Aorta (tissue), 5 donors: Measurements from ENCODE around the gene CHD5. TPM values are rescaled to one million over a fixed set of nuclear protein-coding genes. Genes with fewer than 3 reads are reported as not detected.
A peak's percentile ranks its signal among the peaks of the same experiment; 100 is the strongest.
"Not testable (repeated sequence)": the region's sequence is repeated elsewhere in the genome, so short reads cannot be mapped to it uniquely, and the experiment has no call there.

ENCODE experiments used
- ATAC-seq: fragments of 200-7000 bp; cut with Tn5 transposase; one replicate; pipeline ENCODE4 v1.9.1; 2022; ENCODE audit warnings: moderate library complexity; ENCODE audit not compliant: low FRiP score
- DNase-seq, 2 donors: peaks; one replicate each; pipeline ENCODE4 v3.0.0-alpha.2; 2020
- H3K27ac ChIP-seq, 2 donors: one replicate each; pipeline ENCODE4 v1.5.1; 2013; ENCODE audit warnings: low read length in 2 of 2, mild to moderate bottlenecking in 2 of 2, moderate library complexity in 2 of 2, control low read depth in 1 of 2, inconsistent platforms in 1 of 2, low read depth in 1 of 2
- H3K27me3 ChIP-seq, 2 donors: one replicate each; pipeline ENCODE4 v1.6.1; 2013; ENCODE audit warnings: control low read depth in 1 of 2, low read length in 1 of 2, mild to moderate bottlenecking in 1 of 2, moderate library complexity in 1 of 2; ENCODE audit not compliant: insufficient read depth in 2 of 2, control insufficient read depth in 1 of 2
- H3K36me3 ChIP-seq, 2 donors: one replicate each; pipeline ENCODE4 v1.6.1; 2013; ENCODE audit warnings: control low read depth in 1 of 2, low read length in 1 of 2, mild to moderate bottlenecking in 1 of 2; ENCODE audit not compliant: insufficient read depth in 2 of 2, control insufficient read depth in 1 of 2
- H3K4me1 ChIP-seq, 2 donors: one replicate each; pipeline ENCODE4 v1.6.1; 2013; ENCODE audit warnings: low read length in 2 of 2, control low read depth in 1 of 2, mild to moderate bottlenecking in 1 of 2, moderate library complexity in 1 of 2; ENCODE audit not compliant: insufficient read depth in 2 of 2, control insufficient read depth in 1 of 2
- H3K4me3 ChIP-seq, 2 donors: one replicate each; pipeline ENCODE4 v1.5.1; 2013; ENCODE audit warnings: low read length in 2 of 2, control low read depth in 1 of 2, mild to moderate bottlenecking in 1 of 2
- H3K9me3 ChIP-seq: one replicate; pipeline ENCODE4 v1.6.1; 2013; ENCODE audit warnings: mild to moderate bottlenecking, low read length; ENCODE audit not compliant: control insufficient read depth
- WGBS, 2 donors: extraction: QIAGEN DNeasy Blood & Tissue Kit; methylation state at CpG; one replicate each; pipeline ENCODE4 v1.1.7; 2013; 5-methylcytosine and 5-hydroxymethylcytosine counted together
- intact Hi-C, 2 donors: fragments of 100-400 bp; cut with DNase I; formaldehyde crosslinking; loops; one replicate each; pipeline versions ENCODE4 v1.14.2 to v1.15.0; 2022
- polyA plus RNA-seq, 2 donors: library from polyadenylated mRNA; stranded (reverse); fragments of 200-250 nt; gene quantifications; one replicate each; pipeline ENCODE4 v1.2.3, GENCODE V29; 2013
- total RNA-seq, 2 donors: library from RNA; stranded (reverse); fragmentation: NEBNext Ultra II Directional; extraction: Animal tissue kit (Norgen Biotek cat#: 25700); gene quantifications; one replicate each; pipeline ENCODE4 v1.2.1, GENCODE V29; 2021
- donor health status: healthy with polysubstance abuse.
- donor health status: Bipolar disorder and iron deficiency.
- donor health status: DM: no; HTN: no; CAD: no.
- donor health status: DM: no; HTN: no; CAD: no.
- donor health status: DM: yes; HTN: yes; CAD: no.

Gene CHD5
- total and polyA plus RNA-seq, 4 donors, result 0.24 to 2.5 (median 0.32) TPM

GRCh38 chr1:6084781-6085495, 95.2 kb downstream of the CHD5 start:
- no peak overlapping the region for H3K4me3 ChIP-seq
- H3K27ac ChIP-seq, result no peak overlapping the region
- intact Hi-C loops, result no loop called here
- H3K9me3 ChIP-seq, result no peaks in the 10 kb centered on the region
- H3K27me3 ChIP-seq, result no peaks in the 10 kb centered on the region
- DNase-seq, result no peak
- ATAC-seq, result no peak
- H3K36me3 ChIP-seq, result no peaks in the 10 kb centered on the region
- no peaks in the 10 kb centered on the region for H3K4me1 ChIP-seq
- whole genome bisulfite sequencing, 2 donors, result 89 to 90% methylated on average over 18 of the region's 18 CpGs

GRCh38 chr1:6083801-6084446, 96.2 kb downstream of the CHD5 start:
- 71 to 74% methylated on average over 12 of the region's 12 CpGs for WGBS, 2 donors

GRCh38 chr1:6083385-6083784, 96.7 kb downstream of the CHD5 start:
- WGBS, 2 donors, result 71 to 77% methylated on average over 18 of the region's 18 CpGs
- DNase-seq (no peak), ATAC-seq (no peak)
- Histone ChIP-seq H3K27me3 (no peaks in the 10 kb centered on the region), H3K9me3 (no peaks in the 10 kb centered on the region), H3K4me1 (no peaks in the 10 kb centered on the region), H3K36me3 (no peaks in the 10 kb centered on the region), H3K27ac (no peak overlapping the region), H3K4me3 (no peak overlapping the region)
- intact Hi-C loops, result no loop called here

More at GRCh38 chr1:6083801-6084446, 96.2 kb downstream of the CHD5 start:
- ATAC-seq (no peak), DNase-seq (no peak)
- no peak overlapping the region for H3K4me3 ChIP-seq
- no peaks in the 10 kb centered on the region for H3K4me1 ChIP-seq
- H3K36me3 ChIP-seq, result no peaks in the 10 kb centered on the region
- H3K27me3 ChIP-seq, result no peaks in the 10 kb centered on the region
- intact Hi-C loops, result no loop called here
- no peaks in the 10 kb centered on the region for H3K9me3 ChIP-seq
- no peak overlapping the region for H3K27ac ChIP-seq

GRCh38 chr1:6082430-6082971, 97.6 kb downstream of the CHD5 start:
- WGBS, 2 donors, result 62 to 69% methylated on average over 10 of the region's 10 CpGs
- Histone ChIP-seq H3K4me1 (no peaks in the 10 kb centered on the region), H3K27me3 (no peaks in the 10 kb centered on the region), H3K27ac (no peak overlapping the region), H3K9me3 (no peaks in the 10 kb centered on the region), H3K4me3 (no peak overlapping the region), H3K36me3 (no peaks in the 10 kb centered on the region)
- intact Hi-C loops, result no loop called here
- DNase-seq (no peak), ATAC-seq (peak; percentile 62)

- no peaks in the 10 kb centered on the region for H3K27me3 ChIP-seq
- no peak for ATAC-seq
- intact Hi-C loops, result no loop called here
- WGBS, 2 donors, result 88 to 92% methylated on average over 12 of the region's 12 CpGs
- no peaks in the 10 kb centered on the region for H3K4me1 ChIP-seq
- no peaks in the 10 kb centered on the region for H3K9me3 ChIP-seq
- H3K4me3 ChIP-seq, result no peak overlapping the region
- no peaks in the 10 kb centered on the region for H3K36me3 ChIP-seq
- DNase-seq, result no peak
- H3K27ac ChIP-seq, result no peak overlapping the region
Measured at GRCh38 chr1:6081901-6082300, 98.2 kb downstream of the CHD5 start.

GRCh38 chr1:6080469-6080868, 99.7 kb downstream of the CHD5 start:
- WGBS, 2 donors, result 29 to 32% methylated on average over 11 to 12 of the region's 12 CpGs
- H3K36me3 ChIP-seq, result no peaks in the 10 kb centered on the region
- no peaks in the 10 kb centered on the region for H3K4me1 ChIP-seq
- DNase-seq, result no peak
- ATAC-seq, result no peak
- no peak overlapping the region for H3K27ac ChIP-seq
- no peaks in the 10 kb centered on the region for H3K27me3 ChIP-seq
- H3K4me3 ChIP-seq, result no peak overlapping the region
- intact Hi-C loops, result no loop called here
- no peaks in the 10 kb centered on the region for H3K9me3 ChIP-seq

- no peak for DNase-seq
- no peak overlapping the region for H3K27ac ChIP-seq
- no peaks in the 10 kb centered on the region for H3K27me3 ChIP-seq
- H3K4me1 ChIP-seq, result no peaks in the 10 kb centered on the region
- WGBS, 2 donors, result 91 to 93% methylated on average over 16 of the region's 16 CpGs
- H3K36me3 ChIP-seq, result no peaks in the 10 kb centered on the region
- no peak for ATAC-seq
- H3K9me3 ChIP-seq, result no peaks in the 10 kb centered on the region
- H3K4me3 ChIP-seq, result no peak overlapping the region
- intact Hi-C loops, result no loop called here
Measured at GRCh38 chr1:6077919-6078318, 102.2 kb downstream of the CHD5 start.

GRCh38 chr1:6077506-6077905, 102.6 kb downstream of the CHD5 start:
- intact Hi-C loops, result no loop called here
- Histone ChIP-seq H3K4me3 (no peak overlapping the region), H3K27ac (no peak overlapping the region), H3K36me3 (no peaks in the 10 kb centered on the region), H3K27me3 (no peaks in the 10 kb centered on the region), H3K9me3 (no peaks in the 10 kb centered on the region), H3K4me1 (no peaks in the 10 kb centered on the region)
- ATAC-seq, result no peak
- WGBS, 2 donors, result 68 to 71% methylated on average over 19 of the region's 19 CpGs
- DNase-seq, result no peak

- 66 to 76% methylated on average over 8 of the region's 8 CpGs for WGBS, 2 donors
Measured at GRCh38 chr1:6077061-6077460, 103.1 kb downstream of the CHD5 start.

More at GRCh38 chr1:6077061-6077460, 103.1 kb downstream of the CHD5 start:
- ATAC-seq, intact Hi-C loops, H3K4me3 ChIP-seq, H3K9me3 ChIP-seq, H3K4me1 ChIP-seq, H3K27me3 ChIP-seq, H3K27ac ChIP-seq, H3K36me3 ChIP-seq, DNase-seq: not testable (repeated sequence)
